Kidney epithelial cell (primary cell): ENCODE data around the gene DBF4B. TPM values are rescaled to one million over a fixed set of nuclear protein-coding genes. Genes with fewer than 3 reads are reported as not detected.

ENCODE experiments used
- DNase-seq: peaks from one replicate; pipeline ENCODE4 v3.0.0-alpha.2; 2010; ENCODE audit warnings: low read depth
- H3K27me3 ChIP-seq: 2 replicates; pipeline ENCODE4 v1.6.0; 2011; ENCODE audit warnings: low read length; ENCODE audit not compliant: control insufficient read depth, insufficient read depth
- H3K36me3 ChIP-seq: 2 replicates; pipeline ENCODE4 v1.5.1; 2011; ENCODE audit warnings: low read length; ENCODE audit not compliant: control insufficient read depth, insufficient read depth
- H3K4me3 ChIP-seq: 2 replicates; pipeline ENCODE4 v1.5.1; 2011; ENCODE audit warnings: low read depth, mild to moderate bottlenecking, control low read depth, low read length
- total RNA-seq: library from RNA; depleted of rRNA; stranded (reverse); fragments of >200 nt; gene quantifications from 2 replicates; pipeline ENCODE4 v1.2.3, GENCODE V29; 2015
- TF ChIP-seq, protein P1 (sequence below): IDR thresholded peaks from 2 replicates; pipeline ENCODE4 v1.5.1; 2011; ENCODE audit warnings: mild to moderate bottlenecking, moderate library complexity, low read length, control low read depth, inconsistent platforms; ENCODE audit not compliant: insufficient read depth, poor library complexity, severe bottlenecking

DBF4B gene
- total RNA-seq, 1 donor from 2014 or later: 10.2 TPM

DNA sequence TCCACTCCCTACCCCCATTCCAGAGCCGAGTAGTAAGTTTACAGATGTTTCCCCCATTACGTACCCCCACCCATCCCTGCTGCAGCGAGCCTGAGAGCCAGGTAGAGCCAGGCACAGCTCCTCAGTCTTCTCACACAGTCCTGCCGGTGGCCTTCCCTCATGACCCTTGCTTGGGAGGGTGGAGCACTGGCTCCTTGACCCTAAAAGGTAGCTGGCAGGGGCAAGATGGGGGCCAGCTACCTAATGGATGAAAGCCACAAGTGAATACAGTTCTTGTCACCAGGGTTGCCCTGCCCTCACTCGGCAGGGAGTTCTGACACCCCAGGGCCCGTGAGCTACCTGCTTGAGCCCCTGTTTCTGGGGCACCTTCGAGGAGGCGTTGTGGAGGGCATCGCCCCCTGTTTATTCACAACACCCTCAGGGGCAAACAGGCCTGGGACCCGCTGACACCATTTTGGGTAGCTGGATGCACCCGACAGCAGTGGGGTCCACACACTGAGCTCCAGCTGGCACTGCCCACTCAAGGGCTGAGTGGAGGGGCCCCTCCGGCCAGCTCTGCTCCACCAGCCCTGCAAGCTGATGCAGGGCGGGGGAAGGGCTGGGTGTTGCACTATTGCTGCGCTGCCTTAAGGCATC is 72.5 kb downstream of the DBF4B start:
- no peak overlapping the region for H3K4me3 ChIP-seq

DNA sequence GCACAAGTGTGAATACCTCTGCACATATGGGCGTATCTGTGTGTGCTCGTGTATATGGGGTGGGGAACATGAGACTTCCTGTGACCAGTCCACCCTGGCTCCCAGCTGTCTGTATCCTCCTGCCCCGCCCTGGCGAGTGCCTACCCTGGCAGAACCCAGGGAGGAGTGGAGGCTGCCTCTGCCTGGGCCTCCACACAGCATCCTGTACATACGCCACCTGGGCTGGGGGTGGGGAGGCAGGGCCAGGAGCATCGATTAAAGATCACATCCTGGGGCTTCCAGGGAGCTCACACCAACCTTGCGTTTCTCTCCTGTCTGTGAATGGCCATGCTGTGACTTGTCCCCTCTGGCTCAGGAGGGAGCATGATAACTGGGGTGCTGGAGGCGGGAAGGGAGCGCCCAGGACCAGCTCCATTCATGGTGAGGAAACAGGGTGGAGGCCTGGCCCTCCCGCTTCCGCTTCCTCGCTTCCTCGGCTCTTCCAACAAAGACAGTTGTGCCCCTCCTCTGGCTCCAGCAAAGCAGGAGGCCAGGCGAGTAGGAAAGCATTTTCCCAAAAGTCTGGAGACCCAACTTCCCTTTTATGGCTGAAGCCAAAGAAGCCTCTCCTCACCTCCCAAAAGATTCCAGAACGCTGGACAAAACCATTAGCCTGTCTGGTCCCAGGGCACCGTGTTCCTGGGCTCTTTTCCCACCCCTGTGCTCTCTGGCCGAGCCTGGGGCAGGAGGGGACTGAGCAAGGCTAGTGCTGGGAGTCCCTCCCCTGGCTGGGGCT is 73.3 kb downstream of the DBF4B start:
- no peaks in the 10 kb centered on the region for H3K27me3 ChIP-seq
- DNase-seq: no peak
- TF ChIP-seq, protein P1, sequence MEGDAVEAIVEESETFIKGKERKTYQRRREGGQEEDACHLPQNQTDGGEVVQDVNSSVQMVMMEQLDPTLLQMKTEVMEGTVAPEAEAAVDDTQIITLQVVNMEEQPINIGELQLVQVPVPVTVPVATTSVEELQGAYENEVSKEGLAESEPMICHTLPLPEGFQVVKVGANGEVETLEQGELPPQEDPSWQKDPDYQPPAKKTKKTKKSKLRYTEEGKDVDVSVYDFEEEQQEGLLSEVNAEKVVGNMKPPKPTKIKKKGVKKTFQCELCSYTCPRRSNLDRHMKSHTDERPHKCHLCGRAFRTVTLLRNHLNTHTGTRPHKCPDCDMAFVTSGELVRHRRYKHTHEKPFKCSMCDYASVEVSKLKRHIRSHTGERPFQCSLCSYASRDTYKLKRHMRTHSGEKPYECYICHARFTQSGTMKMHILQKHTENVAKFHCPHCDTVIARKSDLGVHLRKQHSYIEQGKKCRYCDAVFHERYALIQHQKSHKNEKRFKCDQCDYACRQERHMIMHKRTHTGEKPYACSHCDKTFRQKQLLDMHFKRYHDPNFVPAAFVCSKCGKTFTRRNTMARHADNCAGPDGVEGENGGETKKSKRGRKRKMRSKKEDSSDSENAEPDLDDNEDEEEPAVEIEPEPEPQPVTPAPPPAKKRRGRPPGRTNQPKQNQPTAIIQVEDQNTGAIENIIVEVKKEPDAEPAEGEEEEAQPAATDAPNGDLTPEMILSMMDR: no peak
- H3K36me3 ChIP-seq: no peaks in the 10 kb centered on the region
- no peak overlapping the region for H3K4me3 ChIP-seq

More for the DNA sequence above, 72.5 kb downstream of the DBF4B start:
- Histone ChIP-seq H3K27me3 (no peaks in the 10 kb centered on the region), H3K36me3 (no peaks in the 10 kb centered on the region)
- DNase-seq: no peak
- TF ChIP-seq, protein P1: no peak

DNA sequence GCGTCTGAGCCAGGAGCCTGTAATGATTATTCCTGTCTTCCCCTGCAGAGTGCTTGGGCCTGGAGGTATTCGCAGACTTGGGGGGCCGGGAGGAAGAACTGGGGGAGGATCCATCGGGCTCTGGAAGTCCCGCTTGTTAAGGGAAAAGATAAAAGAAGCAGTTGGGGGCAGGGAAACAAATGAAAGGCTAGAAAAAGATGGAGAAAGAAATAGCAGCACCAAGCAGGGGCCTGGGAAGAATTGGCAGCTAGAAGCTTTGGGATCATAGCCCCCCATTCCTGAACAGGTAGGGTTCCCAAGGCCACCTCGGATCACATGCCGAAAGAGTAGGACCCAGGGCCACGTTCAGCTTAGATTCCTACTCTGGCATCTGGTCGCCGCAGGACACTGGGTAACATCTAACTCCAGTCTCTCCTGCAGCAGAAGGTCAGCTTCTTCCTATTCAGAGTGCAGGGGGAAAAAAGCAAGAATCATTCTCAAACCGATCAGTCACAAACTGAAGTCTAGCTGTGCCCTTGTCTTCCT is 73.9 kb downstream of the DBF4B start:
- no peaks in the 10 kb centered on the region for H3K36me3 ChIP-seq
- DNase-seq: no peak
- H3K4me3 ChIP-seq: no peak overlapping the region
- TF ChIP-seq, protein P1: no peak
- peaks cover 3% of the 10 kb centered on the region for H3K27me3 ChIP-seq

DNA sequence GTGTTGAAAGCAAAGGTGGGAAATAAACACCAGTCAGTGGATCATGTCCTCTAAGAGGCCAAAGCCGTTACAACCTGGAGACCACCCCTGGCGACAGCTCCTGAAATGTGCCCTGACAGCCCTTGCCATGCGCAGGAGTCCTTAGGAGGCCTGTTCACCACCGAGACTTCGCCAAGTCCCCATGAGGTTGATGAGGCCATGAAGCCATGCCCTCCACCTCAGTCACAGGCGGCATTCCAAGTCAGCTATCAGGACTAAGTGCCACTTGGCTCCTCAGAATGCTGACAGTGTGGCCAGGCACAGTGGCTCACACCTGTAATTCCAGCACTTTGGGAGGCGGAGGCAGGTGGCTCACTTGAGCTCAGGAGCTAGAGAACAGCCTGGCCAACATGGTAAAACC is 77.5 kb downstream of the DBF4B start:
- Histone ChIP-seq H3K36me3 (no peaks in the 10 kb centered on the region), H3K4me3 (no peak overlapping the region), H3K27me3 (peaks cover 3% of the 10 kb centered on the region)
- no peak for DNase-seq
- TF ChIP-seq, protein P1: no peak

DNA sequence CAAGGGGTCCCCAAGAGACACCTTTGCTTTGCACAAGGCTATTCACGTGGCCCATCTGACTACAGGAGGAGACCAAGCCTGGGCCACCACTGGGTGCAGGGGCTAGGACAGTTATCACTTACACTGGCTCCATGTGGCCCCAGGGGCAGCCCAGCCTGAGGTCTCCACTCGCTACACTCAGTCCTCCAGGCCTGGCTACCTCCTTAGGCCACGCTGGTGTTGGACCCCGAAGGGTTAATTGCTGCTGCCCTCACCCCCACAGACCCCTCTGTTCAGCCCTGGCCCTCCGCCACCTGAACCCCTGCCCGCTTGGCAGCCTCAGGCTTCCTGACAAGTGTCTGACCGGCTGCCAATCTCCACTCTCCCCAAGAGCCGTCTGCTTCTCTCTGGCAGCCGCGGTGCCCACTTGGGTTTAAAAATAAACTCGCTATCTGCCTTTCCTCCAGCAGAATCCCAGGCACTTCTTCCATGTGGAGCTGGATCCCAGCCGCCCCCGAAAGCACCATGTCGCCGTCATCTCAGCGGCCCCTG is 78.2 kb downstream of the DBF4B start:
- H3K36me3 ChIP-seq: no peaks in the 10 kb centered on the region
- peaks cover 3% of the 10 kb centered on the region for H3K27me3 ChIP-seq
- H3K4me3 ChIP-seq: no peak overlapping the region
- TF ChIP-seq, protein P1: no peak
- DNase-seq: no peak
